Activated CD8-positive, alpha-beta memory T cell treated with anti-CD3 and anti-CD28 coated beads, Interleukin-2, amount 10 ng/mL, durations not matched to agents 7 days and 5 days (primary cell): ENCODE measurements around the gene B3GNT3. TPM values are rescaled to one million over a fixed set of nuclear protein-coding genes. Genes with fewer than 3 reads are reported as not detected.
"Not testable (repeated sequence)": the region's sequence is repeated elsewhere in the genome, so short reads cannot be mapped to it uniquely, and the experiment has no call there.

Experiments
- ATAC-seq: fragments of 150-1000 bp; cut with Tn5 transposase; one replicate; pipeline ENCODE4 v1.10.0; 2021; ENCODE audit warnings: moderate library complexity
- CTCF ChIA-PET: fragments of 350-600 bp; sonication (Branson Sonifier 250); formaldehyde crosslinking; loops from one replicate; lab custom pipeline; 2021; ENCODE audit warnings: antibody characterized with exemption; lab: Charles Lee
- DNase-seq: peaks from one replicate; pipeline ENCODE4 v3.0.0-alpha.2; 2020
- H3K27ac Mint-ChIP-seq: one replicate; pipeline ENCODE4 v1.8.0; 2021; ENCODE audit warnings: mild to moderate bottlenecking, mixed read lengths
- H3K27me3 Mint-ChIP-seq: one replicate; pipeline ENCODE4 v1.8.0; 2021; ENCODE audit warnings: mixed read lengths
- H3K36me3 Mint-ChIP-seq: one replicate; pipeline ENCODE4 v1.8.0; 2021; ENCODE audit warnings: mild to moderate bottlenecking, mixed read lengths
- H3K4me1 Mint-ChIP-seq: one replicate; pipeline ENCODE4 v1.8.0; 2021; ENCODE audit warnings: mixed read lengths
- H3K4me3 Mint-ChIP-seq: one replicate; pipeline ENCODE4 v1.8.0; 2021; ENCODE audit warnings: mild to moderate bottlenecking, moderate library complexity, mixed read lengths
- H3K9me3 Mint-ChIP-seq: one replicate; pipeline ENCODE4 v1.8.0; 2022; ENCODE audit warnings: low read depth, mixed read lengths
- total RNA-seq, 2 experiments: library from RNA; stranded (reverse); gene quantifications; one replicate each; pipeline ENCODE4 v1.2.3, GENCODE V29; 2021

B3GNT3 gene
- total RNA-seq, 2 experiments from 2014 or later, result not detected

DNA sequence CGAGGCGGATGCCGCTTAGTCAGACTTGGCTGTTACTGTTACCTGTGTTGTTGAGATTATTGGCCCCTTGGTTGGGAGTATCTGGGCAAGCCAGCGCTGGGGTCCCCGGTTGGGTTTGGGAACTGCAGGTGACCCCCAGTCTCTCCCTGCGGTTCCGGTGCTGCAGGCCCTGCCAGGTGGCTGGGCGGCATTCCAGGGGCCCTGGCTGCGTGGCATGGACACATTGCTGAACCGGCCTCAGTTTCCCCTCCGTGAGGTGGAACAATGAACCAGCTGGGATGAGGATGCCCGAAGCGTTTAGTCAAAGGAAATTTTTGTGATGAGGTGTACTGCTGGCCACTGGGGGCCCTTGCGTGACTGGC, 538 bp downstream of the B3GNT3 start:
- H3K27ac Mint-ChIP-seq, result no peak overlapping the region
- no peaks in the 10 kb centered on the region for H3K36me3 Mint-ChIP-seq
- H3K4me3 Mint-ChIP-seq, result no peak overlapping the region
- CTCF ChIA-PET, result interaction anchor here (1.0 to 2.0 kb wide), 3 partner anchors 10 to 64 kb away, joined by 3 to 6 read pairs (median 3); no protein-coding TSS in a partner anchor
- DNase-seq, result no peak
- ATAC-seq, result no peak
- peaks cover 26% of the 10 kb centered on the region for H3K27me3 Mint-ChIP-seq
- H3K4me1 Mint-ChIP-seq, result peaks cover 34% of the 10 kb centered on the region
- H3K9me3 Mint-ChIP-seq, result no peaks in the 10 kb centered on the region

DNA sequence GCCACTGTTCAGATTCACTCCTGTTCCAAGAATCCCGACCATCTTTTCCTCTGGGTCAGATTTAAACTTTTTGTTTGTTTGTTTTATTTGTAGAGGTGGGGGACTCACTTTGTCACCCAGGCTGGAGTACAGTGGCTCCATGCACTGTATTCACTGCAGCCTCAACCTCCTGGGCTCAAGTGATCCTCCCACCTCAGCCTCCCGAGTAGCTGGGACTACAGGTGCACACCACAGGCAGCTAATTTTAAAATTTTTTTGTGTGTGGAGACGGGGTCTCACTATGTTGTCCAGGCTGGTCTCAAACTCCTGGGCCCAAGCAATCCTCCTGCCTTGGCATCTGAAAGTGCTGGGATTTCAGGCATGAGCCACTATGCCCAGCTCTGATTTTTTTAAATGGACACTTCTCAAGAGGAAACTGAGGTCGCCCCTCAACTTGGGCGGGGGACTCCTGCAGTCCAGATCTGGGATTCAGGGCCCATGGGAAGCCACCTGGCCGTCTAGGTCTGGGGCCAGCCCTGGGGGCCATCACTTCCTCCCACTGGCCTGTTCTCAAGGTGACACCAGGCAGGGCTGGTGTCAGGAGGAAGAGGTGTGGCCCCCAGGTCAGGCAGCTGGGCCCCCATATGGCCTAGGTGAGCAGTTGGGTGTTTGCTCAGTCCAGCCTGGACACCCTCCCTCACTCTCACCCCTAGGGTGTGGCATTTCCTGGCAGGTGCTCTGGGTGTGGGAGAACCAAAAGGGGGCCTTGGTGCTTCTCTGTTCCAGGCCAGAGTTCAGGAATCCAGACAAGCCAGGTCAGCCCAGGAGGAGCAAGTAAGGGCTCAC, 1.3 kb downstream of the B3GNT3 start:
- Mint-ChIP-seq H3K4me1 (peaks cover 34% of the 10 kb centered on the region), H3K27ac (no peak overlapping the region), H3K27me3 (peaks cover 28% of the 10 kb centered on the region), H3K4me3 (no peak overlapping the region), H3K36me3 (no peaks in the 10 kb centered on the region), H3K9me3 (no peaks in the 10 kb centered on the region)
- ATAC-seq (no peak), DNase-seq (no peak)
- CTCF ChIA-PET, result interaction anchor here (0.5 to 2.0 kb wide), 5 partner anchors 9 to 96 kb away, joined by 3 to 6 read pairs (median 3); no protein-coding TSS in a partner anchor

DNA sequence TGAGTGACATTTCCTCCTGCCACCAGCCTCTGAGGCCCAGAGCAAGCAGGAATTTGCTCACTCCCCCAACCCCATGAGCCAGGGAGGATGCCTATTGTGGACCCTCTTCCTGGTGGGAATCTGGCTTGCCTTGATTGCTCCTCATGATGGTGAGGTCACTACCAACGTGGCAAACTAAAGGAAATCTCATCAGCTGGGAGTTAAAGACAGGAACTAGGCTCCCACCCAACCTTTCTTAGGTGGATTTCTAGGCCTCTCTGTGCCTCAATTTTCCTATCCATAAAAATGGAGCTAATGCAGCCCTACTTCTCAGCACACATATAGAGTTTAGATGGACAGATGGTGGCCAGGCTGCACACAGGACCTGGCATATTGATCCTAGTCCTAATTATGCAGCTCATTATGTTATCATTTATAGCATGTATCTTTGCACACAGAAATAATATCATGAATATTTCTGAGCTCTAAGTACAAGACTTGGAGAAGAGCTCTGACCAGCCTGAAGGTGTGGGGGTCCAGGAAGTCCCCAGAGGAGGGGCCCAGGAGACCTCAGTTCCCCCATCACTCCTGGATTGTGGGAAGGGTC, 2.0 kb downstream of the B3GNT3 start:
- Mint-ChIP-seq H3K27me3 (peaks cover 28% of the 10 kb centered on the region), H3K27ac (no peak overlapping the region), H3K9me3 (no peaks in the 10 kb centered on the region), H3K4me3 (no peak overlapping the region), H3K36me3 (no peaks in the 10 kb centered on the region), H3K4me1 (peaks cover 27% of the 10 kb centered on the region)
- DNase-seq (no peak), ATAC-seq (no peak)
- CTCF ChIA-PET, result interaction anchor here (0.5 to 2.0 kb wide), 4 partner anchors 13 to 96 kb away, joined by 3 to 6 read pairs (median 3); partner anchors contain the start of gene RPL18A

DNA sequence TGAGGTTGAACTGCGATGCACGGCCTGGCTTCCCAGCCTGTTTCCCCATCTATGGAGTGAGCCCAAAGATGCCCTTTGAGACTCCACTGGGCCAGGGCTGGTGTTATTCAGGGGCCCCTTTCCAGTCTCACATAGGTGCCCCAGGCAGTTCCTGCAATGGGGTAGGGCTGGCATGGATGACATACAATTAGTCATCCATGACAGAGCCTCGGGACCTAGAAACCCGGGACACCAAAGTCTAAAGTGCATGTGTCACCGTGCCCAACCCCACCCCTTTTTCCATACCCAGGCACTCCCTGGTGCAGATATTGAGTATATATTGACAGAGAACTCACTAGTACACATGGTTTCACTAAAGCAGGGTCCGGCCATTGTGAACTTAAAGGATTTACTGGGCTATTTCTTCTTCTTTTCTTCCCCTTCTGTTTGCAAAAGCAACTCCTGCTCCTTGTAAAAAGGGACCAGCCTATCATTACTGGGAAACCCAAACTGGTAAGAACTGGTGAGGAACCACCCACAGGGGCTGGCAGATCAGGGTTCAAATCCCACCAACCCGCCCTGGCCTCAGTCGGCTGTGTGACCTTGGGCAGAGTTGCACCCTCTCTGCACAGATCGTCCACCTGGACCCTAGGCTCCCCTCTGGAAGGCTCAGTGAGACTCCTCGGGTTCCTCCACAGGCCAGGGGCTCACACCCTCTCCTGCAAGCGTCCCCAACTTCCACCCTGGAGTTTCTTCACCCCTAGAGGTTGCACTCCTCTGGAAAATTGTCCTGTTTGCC, 2.7 kb downstream of the B3GNT3 start:
- DNase-seq (no peak), ATAC-seq (peak; percentile 45)
- H3K4me3 Mint-ChIP-seq, result no peak overlapping the region
- no peak overlapping the region for H3K27ac Mint-ChIP-seq
- peaks cover 32% of the 10 kb centered on the region for H3K27me3 Mint-ChIP-seq
- H3K9me3 Mint-ChIP-seq, result no peaks in the 10 kb centered on the region
- H3K4me1 Mint-ChIP-seq, result peaks cover 28% of the 10 kb centered on the region
- H3K36me3 Mint-ChIP-seq, result no peaks in the 10 kb centered on the region
- CTCF ChIA-PET, result interaction anchor here (0.6 to 2.0 kb wide), 3 partner anchors 13 to 62 kb away, joined by 3 to 6 read pairs (median 3); partner anchors contain the start of gene RPL18A

DNA sequence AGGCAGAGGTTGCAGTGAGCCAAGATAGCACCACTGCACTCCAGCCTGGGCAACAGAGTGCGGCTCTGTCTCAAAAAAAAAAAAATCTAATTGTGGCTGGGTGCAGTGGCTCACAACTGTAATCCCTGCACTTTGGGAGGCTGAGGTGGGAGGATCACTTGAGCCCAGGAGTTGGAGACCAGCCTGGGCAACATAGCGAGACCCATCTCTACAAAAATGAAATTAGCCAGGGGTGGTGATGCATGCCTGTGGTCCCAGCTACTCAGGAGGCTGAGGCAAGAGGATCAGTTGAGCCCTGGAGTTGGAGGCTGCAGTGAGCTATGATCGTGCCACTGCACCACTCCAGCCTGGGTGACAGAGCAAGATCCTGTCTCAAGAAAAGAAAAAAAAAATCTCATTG, 3.7 kb downstream of the B3GNT3 start:
- not testable (repeated sequence) for H3K9me3 Mint-ChIP-seq, H3K27ac Mint-ChIP-seq, H3K36me3 Mint-ChIP-seq, H3K4me3 Mint-ChIP-seq, DNase-seq, ATAC-seq
- Mint-ChIP-seq H3K4me1 (peaks cover 37% of the 10 kb centered on the region), H3K27me3 (peaks cover 31% of the 10 kb centered on the region)
- CTCF ChIA-PET, result interaction anchor here (0.6 to 0.9 kb wide), 2 partner anchors 134 to 618 kb away, joined by 3 read pairs; partner anchors contain the start of gene CCDC124

DNA sequence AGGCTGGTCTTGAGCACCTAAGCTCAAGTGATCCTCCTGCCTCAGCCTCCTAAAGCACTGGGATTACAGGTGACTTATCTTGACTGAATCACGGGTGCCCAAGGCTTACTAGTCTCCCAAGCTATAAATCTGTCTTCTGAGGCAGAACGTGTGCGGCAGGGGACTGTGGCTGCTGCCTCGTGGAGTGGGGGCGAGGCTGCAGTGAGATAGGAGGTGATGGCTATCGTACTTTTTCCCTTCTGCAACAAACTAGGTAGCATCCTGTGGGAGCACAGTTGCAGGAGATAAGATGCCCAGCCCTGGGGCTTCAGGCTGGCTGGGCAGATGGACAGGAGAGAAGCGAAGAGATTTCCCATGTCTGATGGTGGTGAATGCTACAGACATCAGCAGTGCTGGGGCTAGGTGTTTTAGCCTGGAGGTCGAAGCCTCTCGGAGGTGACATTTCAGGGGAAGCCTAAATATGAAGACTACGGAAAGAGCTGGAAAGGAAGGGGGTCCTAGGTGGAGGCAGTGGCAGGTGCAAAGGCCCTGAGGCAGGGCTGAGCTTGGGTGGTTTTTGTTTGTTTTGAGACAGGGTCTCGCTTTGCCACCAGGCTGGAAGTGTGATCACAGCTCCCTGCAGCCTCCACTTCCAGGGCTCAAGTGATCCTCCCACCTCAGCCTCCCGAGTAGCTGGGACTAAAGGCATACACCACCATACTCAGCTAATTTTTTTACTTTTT, 7.4 kb downstream of the B3GNT3 start:
- DNase-seq (no peak), ATAC-seq (no peak)
- Mint-ChIP-seq H3K36me3 (no peaks in the 10 kb centered on the region), H3K27me3 (peaks cover 14% of the 10 kb centered on the region), H3K4me1 (peaks cover 30% of the 10 kb centered on the region), H3K4me3 (no peak overlapping the region), H3K9me3 (no peaks in the 10 kb centered on the region), H3K27ac (no peak overlapping the region)
- CTCF ChIA-PET, result interaction anchor here (0.7 to 1.8 kb wide), 5 partner anchors 19 to 126 kb away, joined by 3 to 11 read pairs (median 6); partner anchors contain the start of gene RPL18A

DNA sequence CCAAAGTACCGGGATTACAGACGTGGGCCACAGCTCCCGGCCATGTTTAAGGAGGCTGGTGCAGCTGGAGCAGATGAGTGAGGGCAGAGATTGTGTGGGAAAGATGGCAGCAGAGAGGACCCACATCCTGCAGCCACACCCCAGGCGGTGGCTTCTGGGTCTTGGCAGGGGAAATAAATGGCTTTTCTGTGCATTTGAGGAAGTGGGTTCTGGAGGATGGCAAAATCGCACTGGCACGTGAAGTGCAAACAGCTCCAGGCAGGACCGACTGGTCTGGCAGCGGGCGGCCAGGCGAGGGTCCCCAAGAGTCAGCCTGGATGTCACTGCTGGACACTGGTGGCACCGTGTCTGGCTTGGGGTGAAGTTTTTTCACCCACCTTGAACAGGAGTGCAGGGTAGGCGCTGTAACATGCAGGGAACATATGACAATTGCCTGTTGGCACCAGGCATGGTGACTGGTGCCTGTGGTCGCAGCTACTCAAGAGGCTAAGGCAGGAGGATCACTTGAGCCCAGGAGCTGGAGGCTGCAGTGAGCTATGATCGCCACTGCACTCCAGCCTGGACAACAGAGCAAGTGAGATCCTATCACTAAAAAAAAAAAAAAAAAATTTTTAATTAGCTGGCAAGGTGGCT, 8.4 kb downstream of the B3GNT3 start:
- CTCF ChIA-PET, result interaction anchor here (0.5 to 2.1 kb wide), 8 partner anchors 10 to 294 kb away, joined by 3 to 11 read pairs (median 6); partner anchors contain the start of gene CCDC124
- H3K27me3 Mint-ChIP-seq, result peaks cover 19% of the 10 kb centered on the region
- no peak overlapping the region for H3K4me3 Mint-ChIP-seq
- no peaks in the 10 kb centered on the region for H3K36me3 Mint-ChIP-seq
- peak; percentile 75 for DNase-seq
- H3K27ac Mint-ChIP-seq, result peak overlapping the region; percentile 85
- peak; percentile 69 for ATAC-seq
- H3K4me1 Mint-ChIP-seq, result peaks cover 38% of the 10 kb centered on the region
- no peaks in the 10 kb centered on the region for H3K9me3 Mint-ChIP-seq

DNA sequence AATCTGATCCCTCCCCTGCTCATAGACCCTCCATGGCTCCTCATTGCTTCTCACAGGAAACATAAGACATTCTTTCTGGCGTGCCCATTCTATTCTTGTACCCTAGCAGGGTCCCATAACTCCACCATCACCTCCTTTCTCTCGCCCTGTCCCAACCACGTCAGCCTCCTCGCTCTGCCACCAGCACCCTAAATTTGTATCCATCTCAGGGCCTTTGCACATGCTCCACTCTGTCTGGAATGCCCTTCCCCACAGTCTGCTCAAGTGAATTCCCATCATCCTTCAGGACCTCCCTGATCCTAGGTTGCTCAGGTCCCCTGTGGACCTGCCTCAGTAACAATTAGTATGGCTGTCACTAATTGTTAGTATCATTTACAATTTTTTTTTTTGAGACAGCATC, 10.5 kb downstream of the B3GNT3 start:
- Mint-ChIP-seq H3K27ac (no peak overlapping the region), H3K36me3 (no peaks in the 10 kb centered on the region), H3K4me3 (no peak overlapping the region), H3K27me3 (peaks cover 24% of the 10 kb centered on the region), H3K9me3 (no peaks in the 10 kb centered on the region), H3K4me1 (peaks cover 38% of the 10 kb centered on the region)
- no peak for ATAC-seq
- DNase-seq, result no peak
- CTCF ChIA-PET, result interaction anchor here (1.1 kb wide), 1 partner anchor 9 kb away, joined by 3 read pairs; no protein-coding TSS in a partner anchor

DNA sequence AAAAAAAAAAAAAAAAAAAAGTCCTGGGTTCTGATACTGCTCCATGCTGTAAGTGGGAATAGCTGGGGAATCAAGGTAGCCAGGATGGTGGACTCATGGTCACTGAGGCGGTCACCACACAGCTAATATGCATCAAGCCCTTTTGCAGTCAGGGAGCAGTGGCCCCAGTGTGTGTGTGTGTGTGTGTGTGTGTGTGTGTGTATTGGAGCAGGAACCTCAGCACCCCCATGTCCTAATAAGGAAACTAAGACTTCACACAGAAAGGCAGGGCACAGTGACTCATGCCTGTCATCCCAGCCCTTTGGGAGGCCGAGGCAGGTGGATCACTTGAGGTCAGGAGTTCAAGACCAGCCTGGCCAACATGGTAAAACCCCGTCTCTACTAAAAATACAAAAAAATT, 12.0 kb downstream of the B3GNT3 start:
- Mint-ChIP-seq H3K4me3 (no peak overlapping the region), H3K27me3 (peaks cover 21% of the 10 kb centered on the region), H3K4me1 (peaks cover 38% of the 10 kb centered on the region), H3K27ac (no peak overlapping the region), H3K36me3 (no peaks in the 10 kb centered on the region), H3K9me3 (no peaks in the 10 kb centered on the region)
- ATAC-seq (no peak), DNase-seq (no peak)
- CTCF ChIA-PET, result no interaction called here

DNA sequence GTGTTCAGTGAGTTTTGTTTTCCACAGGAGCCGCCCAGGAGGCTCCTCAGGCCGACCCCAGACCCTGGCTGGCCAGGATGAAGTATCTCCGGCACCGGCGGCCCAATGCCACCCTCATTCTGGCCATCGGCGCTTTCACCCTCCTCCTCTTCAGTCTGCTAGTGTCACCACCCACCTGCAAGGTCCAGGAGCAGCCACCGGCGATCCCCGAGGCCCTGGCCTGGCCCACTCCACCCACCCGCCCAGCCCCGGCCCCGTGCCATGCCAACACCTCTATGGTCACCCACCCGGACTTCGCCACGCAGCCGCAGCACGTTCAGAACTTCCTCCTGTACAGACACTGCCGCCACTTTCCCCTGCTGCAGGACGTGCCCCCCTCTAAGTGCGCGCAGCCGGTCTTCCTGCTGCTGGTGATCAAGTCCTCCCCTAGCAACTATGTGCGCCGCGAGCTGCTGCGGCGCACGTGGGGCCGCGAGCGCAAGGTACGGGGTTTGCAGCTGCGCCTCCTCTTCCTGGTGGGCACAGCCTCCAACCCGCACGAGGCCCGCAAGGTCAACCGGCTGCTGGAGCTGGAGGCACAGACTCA, 12.9 kb downstream of the B3GNT3 start:
- H3K27ac Mint-ChIP-seq, result no peak overlapping the region
- peaks cover 18% of the 10 kb centered on the region for H3K27me3 Mint-ChIP-seq
- ATAC-seq (no peak), DNase-seq (peak; percentile 53)
- H3K4me3 Mint-ChIP-seq, result no peak overlapping the region
- no peaks in the 10 kb centered on the region for H3K36me3 Mint-ChIP-seq
- peaks cover 32% of the 10 kb centered on the region for H3K4me1 Mint-ChIP-seq
- CTCF ChIA-PET, result interaction anchor here (1.4 kb wide), 1 partner anchor 48 kb away, joined by 8 read pairs; no protein-coding TSS in a partner anchor
- H3K9me3 Mint-ChIP-seq, result no peaks in the 10 kb centered on the region

DNA sequence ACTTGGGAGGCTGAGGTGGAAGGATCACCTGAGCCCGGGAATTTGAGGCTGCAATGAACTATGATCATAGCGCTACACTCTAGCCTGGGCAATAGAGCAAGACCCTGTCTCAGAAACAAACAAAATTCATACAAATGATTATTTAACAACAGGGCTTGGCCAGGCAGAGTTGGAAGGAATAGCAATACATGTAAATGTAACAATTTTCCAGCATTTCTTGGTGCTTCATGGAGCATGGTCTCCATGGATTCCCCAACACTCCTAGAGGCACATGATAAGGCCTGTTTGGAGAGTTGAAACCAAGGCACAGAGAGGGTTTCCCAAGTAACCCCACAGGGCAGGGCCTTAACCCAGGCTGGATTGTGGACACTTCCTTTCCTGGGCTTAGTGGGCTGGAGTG, 16.2 kb downstream of the B3GNT3 start:
- no peak overlapping the region for H3K27ac Mint-ChIP-seq
- CTCF ChIA-PET, result no interaction called here
- no peak for DNase-seq
- H3K4me1 Mint-ChIP-seq, result peaks cover 12% of the 10 kb centered on the region
- H3K36me3 Mint-ChIP-seq, result no peaks in the 10 kb centered on the region
- no peaks in the 10 kb centered on the region for H3K9me3 Mint-ChIP-seq
- no peak overlapping the region for H3K4me3 Mint-ChIP-seq
- peaks cover 10% of the 10 kb centered on the region for H3K27me3 Mint-ChIP-seq
- no peak for ATAC-seq

DNA sequence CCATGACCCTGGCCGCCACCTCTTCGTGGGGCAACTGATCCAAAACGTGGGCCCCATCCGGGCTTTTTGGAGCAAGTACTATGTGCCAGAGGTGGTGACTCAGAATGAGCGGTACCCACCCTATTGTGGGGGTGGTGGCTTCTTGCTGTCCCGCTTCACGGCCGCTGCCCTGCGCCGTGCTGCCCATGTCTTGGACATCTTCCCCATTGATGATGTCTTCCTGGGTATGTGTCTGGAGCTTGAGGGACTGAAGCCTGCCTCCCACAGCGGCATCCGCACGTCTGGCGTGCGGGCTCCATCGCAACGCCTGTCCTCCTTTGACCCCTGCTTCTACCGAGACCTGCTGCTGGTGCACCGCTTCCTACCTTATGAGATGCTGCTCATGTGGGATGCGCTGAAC, 16.7 kb downstream of the B3GNT3 start:
- no peak overlapping the region for H3K27ac Mint-ChIP-seq
- no peak for ATAC-seq
- peaks cover 10% of the 10 kb centered on the region for H3K27me3 Mint-ChIP-seq
- H3K36me3 Mint-ChIP-seq, result no peaks in the 10 kb centered on the region
- CTCF ChIA-PET, result no interaction called here
- no peaks in the 10 kb centered on the region for H3K9me3 Mint-ChIP-seq
- peaks cover 12% of the 10 kb centered on the region for H3K4me1 Mint-ChIP-seq
- DNase-seq, result no peak
- H3K4me3 Mint-ChIP-seq, result no peak overlapping the region
